Posterior cingulate gyrus (tissue), 11 donors: Measurements from ENCODE around the gene SPATA1.
"Not testable (repeated sequence)": the region's sequence is repeated elsewhere in the genome, so short reads cannot be mapped to it uniquely, and the experiment has no call there.

Experiments used
- DNase-seq, 10 donors: peaks; one replicate each; pipeline versions ENCODE4 v3.0.0 to v3.0.0-alpha.2; 2020 to 2021; ENCODE audit warnings: mixed read lengths in 3 of 10
- intact Hi-C: fragments of 100-400 bp; cut with DNase I; formaldehyde crosslinking; loops from one replicate; pipeline ENCODE4 v1.15.1; 2023

The SPATA1 gene

DNA sequence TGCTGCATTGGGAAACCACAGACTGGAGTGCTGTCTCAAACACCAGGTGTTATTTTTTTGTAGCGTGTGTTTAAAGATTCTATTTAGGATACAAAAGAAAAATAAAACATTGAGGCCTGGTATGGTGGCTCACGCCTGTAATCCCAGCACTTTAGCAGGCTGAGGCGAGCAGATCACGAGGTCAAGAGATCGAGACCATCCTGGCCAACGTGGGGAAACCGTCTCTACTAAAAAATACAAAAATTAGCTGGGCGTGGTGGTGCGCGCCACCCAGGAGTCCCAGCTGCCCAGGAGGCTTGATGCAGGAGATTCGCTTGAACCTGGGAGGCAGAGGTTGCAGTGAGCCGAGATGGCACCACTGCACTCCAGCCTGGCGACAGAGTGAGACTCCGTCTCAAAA is 1.7 kb downstream of the SPATA1 start:
- not testable (repeated sequence) for DNase-seq
- intact Hi-C loops: loop anchor here (2.0 to 10.0 kb wide), 3 partner anchors 67 to 373 kb away; partner anchors contain the start of gene CTBS

DNA sequence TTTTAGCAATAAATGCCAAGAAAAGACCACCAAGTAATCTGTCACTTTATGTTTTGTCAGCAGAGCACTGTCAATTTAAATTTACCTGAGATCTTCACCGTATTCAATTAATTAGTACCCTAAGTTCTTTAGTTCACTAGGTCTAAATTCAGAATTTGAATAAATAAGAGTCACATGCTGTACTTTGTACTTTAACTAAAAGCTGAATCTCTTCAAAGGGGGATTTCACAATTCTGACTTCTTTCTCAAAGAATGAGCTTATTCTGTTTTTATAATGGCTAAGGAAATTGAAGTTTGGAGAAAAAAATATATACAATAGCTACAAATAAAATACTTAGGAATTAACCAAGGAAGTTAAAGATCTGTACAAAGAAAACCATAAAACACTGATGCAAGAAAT is 2.3 kb downstream of the SPATA1 start:
- intact Hi-C loops: loop anchor here (10.0 kb wide), 1 partner anchor 374 kb away; no protein-coding TSS in a partner anchor
- no peak for DNase-seq

DNA sequence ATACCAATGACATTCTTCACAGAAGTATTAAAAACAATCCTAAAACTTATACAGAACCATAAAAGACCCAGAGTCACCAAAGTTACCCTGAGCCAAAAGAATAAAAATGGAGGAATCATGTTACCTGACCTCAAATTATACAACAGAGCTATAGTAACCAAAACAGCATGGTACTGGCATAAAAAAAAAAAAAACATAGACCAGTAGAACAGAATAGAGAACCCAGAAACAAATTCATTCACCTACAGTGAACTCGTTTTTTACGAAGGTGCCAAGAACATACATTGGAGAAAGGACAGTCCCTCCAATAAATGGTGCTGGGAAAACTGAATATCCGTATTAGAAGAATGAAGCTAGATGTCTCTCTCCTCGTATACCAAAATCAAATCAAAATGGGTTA is 2.8 kb downstream of the SPATA1 start:
- intact Hi-C loops: loop anchor here (10.0 kb wide), 1 partner anchor 374 kb away; no protein-coding TSS in a partner anchor
- no peak for DNase-seq

DNA sequence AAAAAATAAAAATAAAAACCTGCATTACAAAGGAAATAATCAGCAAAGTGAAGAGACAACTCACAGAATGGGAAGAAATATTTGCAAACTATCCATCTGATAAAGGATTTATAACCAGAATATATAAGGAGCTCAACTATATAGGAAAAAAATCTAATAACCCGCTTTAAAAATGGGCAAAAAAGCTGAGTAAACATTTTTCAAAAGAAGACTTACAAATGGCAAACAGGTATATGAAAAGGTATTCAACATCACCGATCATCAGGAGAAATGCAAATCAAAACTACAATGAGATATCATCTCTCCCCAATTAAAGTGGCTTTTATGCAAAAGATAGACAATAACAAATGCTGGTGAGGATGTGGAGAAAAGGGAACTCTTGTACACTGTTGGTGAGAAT is 4.0 kb downstream of the SPATA1 start:
- no peak for DNase-seq
- intact Hi-C loops: no loop called here

- DNase-seq: no peak
- intact Hi-C loops: no loop called here
These were observed 4.5 kb downstream of the SPATA1 start for GRCh38 chr1:84510668-84511067.

- intact Hi-C loops: no loop called here
- no peak for DNase-seq
These were observed 18.4 kb downstream of the SPATA1 start for GRCh38 chr1:84524590-84524989.

GRCh38 chr1:84525779-84526178 is 19.6 kb downstream of the SPATA1 start:
- intact Hi-C loops: no loop called here
- DNase-seq: no peak

- intact Hi-C loops: no loop called here
- DNase-seq: no peak
These were observed 32.4 kb downstream of the SPATA1 start for GRCh38 chr1:84538599-84538998.

GRCh38 chr1:84539972-84540371 is 33.8 kb downstream of the SPATA1 start:
- no peak for DNase-seq
- intact Hi-C loops: no loop called here

- no peak for DNase-seq
- intact Hi-C loops: no loop called here
These were observed 34.6 kb downstream of the SPATA1 start for GRCh38 chr1:84540759-84541158.

DNA sequence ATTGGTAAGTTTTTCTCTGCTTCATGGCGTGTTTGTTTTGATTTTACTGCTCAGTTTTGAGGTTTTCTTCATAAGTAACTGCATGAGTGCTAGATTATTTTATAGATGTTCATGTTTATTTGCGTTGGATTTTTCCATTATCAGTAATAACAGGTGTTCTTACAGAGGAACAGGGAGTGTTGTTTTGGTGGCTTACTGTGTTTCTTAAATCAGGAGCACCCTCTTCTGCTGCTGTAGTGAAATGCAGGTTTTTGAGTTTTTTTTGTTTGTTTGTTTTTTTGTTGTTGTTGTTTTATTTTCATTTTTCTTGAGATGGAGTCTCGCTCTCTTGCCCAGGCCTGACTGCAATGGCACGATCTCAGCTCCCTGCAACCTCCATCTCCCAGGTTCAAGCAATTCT is 35.5 kb downstream of the SPATA1 start:
- DNase-seq: no peak
- intact Hi-C loops: no loop called here

DNA sequence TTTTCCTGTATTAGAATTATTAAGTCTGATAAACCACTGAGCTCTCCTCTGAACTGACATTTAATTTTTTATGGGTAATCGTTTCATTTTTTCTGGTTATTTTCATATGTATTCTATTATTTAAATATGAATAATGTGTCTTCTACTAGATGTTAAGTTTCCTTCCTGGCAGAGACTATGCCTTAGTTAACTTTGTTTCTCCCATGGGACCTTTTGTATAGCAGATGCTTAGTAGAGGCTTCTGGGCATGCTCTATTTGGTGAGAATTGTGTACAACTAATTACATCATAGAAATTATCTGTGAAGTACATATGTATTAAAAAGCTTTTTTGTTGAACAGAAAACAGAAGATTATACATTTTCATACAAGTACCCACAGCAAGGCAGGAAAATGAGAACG is 44.6 kb downstream of the SPATA1 start:
- no peak for DNase-seq
- intact Hi-C loops: no loop called here

DNA sequence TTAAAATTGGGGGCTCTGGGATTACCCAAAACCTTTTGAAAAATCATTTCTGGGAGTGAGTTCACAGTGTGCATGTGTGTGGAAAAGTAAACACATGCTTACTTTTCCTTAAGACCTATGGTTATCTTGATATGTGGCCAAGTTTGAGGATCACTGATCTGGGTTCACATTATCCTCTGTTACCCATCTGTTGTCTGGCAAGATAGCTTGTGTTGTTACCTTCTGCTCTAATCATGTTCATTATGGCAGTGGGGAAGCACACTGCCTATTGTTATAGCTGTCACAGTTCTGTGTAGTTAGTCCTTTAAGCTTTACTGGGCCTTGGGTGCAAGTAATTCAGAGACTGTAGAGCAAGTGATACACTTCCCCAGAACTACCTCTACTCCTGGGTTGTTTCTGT is 63.0 kb downstream of the SPATA1 start:
- intact Hi-C loops: no loop called here

DNA sequence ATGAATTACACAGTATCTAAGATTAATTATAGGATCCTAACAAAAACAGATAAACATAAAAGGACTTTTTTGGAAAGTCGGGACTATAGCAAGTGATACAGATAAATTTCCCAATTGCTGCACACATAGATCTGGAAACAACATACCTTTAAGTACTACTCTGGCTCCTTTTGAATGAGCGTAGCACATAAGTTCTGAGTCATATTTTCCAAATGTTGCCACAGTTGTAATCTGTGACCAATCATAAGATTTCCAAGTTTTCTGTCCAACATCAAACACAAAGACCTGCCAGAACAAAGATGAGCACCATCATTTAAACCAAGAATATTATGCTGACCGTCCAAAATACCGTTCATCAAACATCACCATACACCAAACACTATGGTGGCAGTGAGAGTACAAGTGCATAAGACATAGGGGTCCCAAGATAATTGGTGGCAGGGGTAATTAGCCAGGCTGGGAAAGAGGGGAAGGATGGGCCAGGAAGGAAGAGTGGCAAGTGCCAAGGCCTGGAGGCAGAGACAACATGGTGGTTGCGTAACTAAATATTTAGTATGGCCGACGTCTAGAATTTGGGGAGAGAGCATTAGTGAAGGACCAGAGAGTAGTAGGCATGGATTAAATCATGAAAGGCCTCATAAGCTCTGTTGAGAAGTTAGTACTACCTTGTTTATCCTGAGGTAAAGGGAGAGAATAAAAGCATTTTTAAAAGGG is 64.4 kb downstream of the SPATA1 start:
- DNase-seq: no peak
- intact Hi-C loops: no loop called here

More for the DNA sequence above, 63.0 kb downstream of the SPATA1 start:
- no peak for DNase-seq

- DNase-seq: no peak
- intact Hi-C loops: no loop called here
These were observed 65.0 kb downstream of the SPATA1 start for GRCh38 chr1:84571150-84571535.

DNA sequence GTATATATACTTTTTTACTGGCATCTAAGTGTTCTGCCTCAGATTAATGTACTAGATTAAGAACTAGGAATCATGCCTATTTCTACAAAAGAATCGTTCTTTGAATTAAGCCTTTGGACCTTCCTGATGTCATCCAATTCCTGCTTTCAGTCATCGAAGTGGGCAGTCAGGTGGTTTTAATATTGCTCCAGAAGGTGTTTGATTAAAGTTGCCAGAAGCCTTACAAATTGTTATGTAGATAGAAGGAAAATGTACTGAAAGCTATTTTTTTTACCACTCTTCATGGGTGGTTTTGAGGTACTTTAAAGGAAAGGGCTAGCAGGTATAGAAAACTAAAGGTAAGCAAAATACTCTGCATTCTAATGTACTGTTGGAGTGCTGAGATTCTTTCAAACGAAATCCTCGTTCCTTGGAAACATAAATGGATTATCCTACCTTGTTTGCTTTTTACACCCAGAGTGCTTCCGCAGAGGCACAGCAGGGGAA is 67.3 kb downstream of the SPATA1 start:
- DNase-seq: no peak
- intact Hi-C loops: no loop called here

GRCh38 chr1:84573967-84574842 is 68.0 kb downstream of the SPATA1 start, which contains the start of gene CTBS:
CTBS (minus strand) TSS chr1:84574440; CDS start chr1:84574415, 25 bp downstream.
- DNase-seq: peak; percentile 65 to 97 (median 82)
- intact Hi-C loops: loop anchor here (1.0 to 2.0 kb wide), 2 partner anchors 67 to 95 kb away; partner anchors contain the start of genes GNG5, RPF1 and SPATA1

GRCh38 chr1:84574936-84575335 is 68.8 kb downstream of the SPATA1 start:
- intact Hi-C loops: loop anchor here (1.0 to 2.0 kb wide), 2 partner anchors 68 to 96 kb away; partner anchors contain the start of genes GNG5, RPF1 and SPATA1
- DNase-seq: no peak

GRCh38 chr1:84581648-84582047 is 75.5 kb downstream of the SPATA1 start:
- intact Hi-C loops: no loop called here
- no peak for DNase-seq

GRCh38 chr1:84582802-84583587 is 76.8 kb downstream of the SPATA1 start:
- DNase-seq: no peak
- intact Hi-C loops: no loop called here
